GM03348 (cell line): ENCODE results near the gene GLS2.

Experiments
- DNase-seq: peaks from one replicate; pipeline ENCODE4 v3.0.0; 2012; ENCODE audit warnings: low spot score

Gene GLS2

GRCh38 chr12:56437430-56438176 lies 50.4 kb downstream of the GLS2 start:
- DNase-seq, result no peak

- DNase-seq, result no peak
Measured at GRCh38 chr12:56434828-56435227, 53.1 kb downstream of the GLS2 start.

GRCh38 chr12:56431850-56432249 lies 56.1 kb downstream of the GLS2 start:
- no peak for DNase-seq

- DNase-seq, result no peak
Measured at GRCh38 chr12:56431288-56431687, 56.7 kb downstream of the GLS2 start.

GRCh38 chr12:56425940-56426438 lies 62.0 kb downstream of the GLS2 start:
- DNase-seq, result no peak

GRCh38 chr12:56425193-56425592 lies 62.8 kb downstream of the GLS2 start:
- no peak for DNase-seq
